ENCODE data around the gene DHRS7C.

- TF ChIP-seq CTCF (conservative IDR thresholded peaks at IDR 0.05): no peak
- TF ChIP-seq ZFX (IDR thresholded peaks at IDR 0.05): no peak
Observed at GRCh38 chr17:9806699-9807098, 15.3 kb upstream of the DHRS7C start.
